Vagina (tissue), 2 donors: ENCODE data around the gene RFFL.

Source experiments
- POLR2A ChIP-seq, 2 donors: fragments of 450-650 bp; IDR thresholded peaks; one replicate each; pipeline ENCODE4 v1.6.1; 2017; ENCODE audit warnings: antibody characterized with exemption in 2 of 2, mild to moderate bottlenecking in 2 of 2, moderate library complexity in 2 of 2
- POLR2AphosphoS5 ChIP-seq, 2 donors: sonication (generic); formaldehyde crosslinking; IDR thresholded peaks; one replicate each; pipeline ENCODE4 v1.9.0; 2017; ENCODE audit warnings: antibody characterized with exemption in 2 of 2, mild to moderate bottlenecking in 2 of 2, low read depth in 1 of 2; ENCODE audit not compliant: insufficient read depth in 1 of 2
- TF ChIP-seq, protein P1 (sequence below), 3 experiments: fragments of 450-650 bp in 2 of 3; fragments of 200-600 bp in 1 of 3; sonication (generic) in 1 of 3; IDR thresholded peaks; one replicate each; pipeline ENCODE4 v1.5.1; 2017 to 2019; ENCODE audit warnings: antibody characterized with exemption in 3 of 3, mild to moderate bottlenecking in 2 of 3, moderate library complexity in 2 of 3

DNA sequence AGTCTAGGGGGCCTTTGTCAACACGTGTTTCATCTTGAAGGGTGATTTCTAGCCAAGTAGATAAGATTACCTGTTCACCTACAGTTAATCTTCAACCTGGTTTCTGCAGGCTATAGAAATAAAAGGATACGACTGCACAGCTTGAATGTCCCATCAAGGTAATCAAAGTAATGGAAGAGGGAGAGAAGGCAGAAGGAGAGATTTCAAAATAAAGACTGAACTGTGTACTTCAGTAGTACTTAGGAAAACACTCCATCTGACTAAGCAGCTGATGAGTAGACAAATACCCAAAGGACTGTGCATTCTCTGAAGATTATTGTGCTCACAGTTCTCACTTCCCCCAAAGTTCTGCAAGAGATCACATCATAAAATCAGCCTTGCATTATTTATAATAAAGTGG lies 5.8 kb upstream of the RFFL start:
- TF ChIP-seq, protein P1, sequence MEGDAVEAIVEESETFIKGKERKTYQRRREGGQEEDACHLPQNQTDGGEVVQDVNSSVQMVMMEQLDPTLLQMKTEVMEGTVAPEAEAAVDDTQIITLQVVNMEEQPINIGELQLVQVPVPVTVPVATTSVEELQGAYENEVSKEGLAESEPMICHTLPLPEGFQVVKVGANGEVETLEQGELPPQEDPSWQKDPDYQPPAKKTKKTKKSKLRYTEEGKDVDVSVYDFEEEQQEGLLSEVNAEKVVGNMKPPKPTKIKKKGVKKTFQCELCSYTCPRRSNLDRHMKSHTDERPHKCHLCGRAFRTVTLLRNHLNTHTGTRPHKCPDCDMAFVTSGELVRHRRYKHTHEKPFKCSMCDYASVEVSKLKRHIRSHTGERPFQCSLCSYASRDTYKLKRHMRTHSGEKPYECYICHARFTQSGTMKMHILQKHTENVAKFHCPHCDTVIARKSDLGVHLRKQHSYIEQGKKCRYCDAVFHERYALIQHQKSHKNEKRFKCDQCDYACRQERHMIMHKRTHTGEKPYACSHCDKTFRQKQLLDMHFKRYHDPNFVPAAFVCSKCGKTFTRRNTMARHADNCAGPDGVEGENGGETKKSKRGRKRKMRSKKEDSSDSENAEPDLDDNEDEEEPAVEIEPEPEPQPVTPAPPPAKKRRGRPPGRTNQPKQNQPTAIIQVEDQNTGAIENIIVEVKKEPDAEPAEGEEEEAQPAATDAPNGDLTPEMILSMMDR (IDR thresholded peaks at IDR 0.05), result no peak
- no peak for TF ChIP-seq POLR2A (IDR thresholded peaks at IDR 0.05)
- TF ChIP-seq POLR2AphosphoS5 (IDR thresholded peaks at IDR 0.05; ENCODE audit: insufficient read depth in 1 of 2, low read depth in 1 of 2), result no peak
